GM13976 (cell line): ENCODE results near the gene EIF4G3.

Source experiments
- DNase-seq: peaks from one replicate; pipeline ENCODE4 v3.0.0; 2012; ENCODE audit warnings: low spot score
- in situ Hi-C: fragments of 300-500 bp; cut with MboI; formaldehyde crosslinking; loops from one replicate; pipeline ENCODE4 v1.12.0; 2022; ENCODE audit warnings: low sequenced_read_pairs, mixed read lengths, inconsistent platforms; ENCODE audit not compliant: unreplicated experiment
- TF ChIP-seq, protein P1 (sequence below): IDR thresholded peaks from 2 replicates; pipeline ENCODE4 v1.5.1; 2012; ENCODE audit warnings: borderline replicate concordance, mild to moderate bottlenecking; ENCODE audit not compliant: insufficient read depth; ENCODE audit errors: extremely low read depth, missing control alignments, control extremely low read depth

The EIF4G3 gene

DNA sequence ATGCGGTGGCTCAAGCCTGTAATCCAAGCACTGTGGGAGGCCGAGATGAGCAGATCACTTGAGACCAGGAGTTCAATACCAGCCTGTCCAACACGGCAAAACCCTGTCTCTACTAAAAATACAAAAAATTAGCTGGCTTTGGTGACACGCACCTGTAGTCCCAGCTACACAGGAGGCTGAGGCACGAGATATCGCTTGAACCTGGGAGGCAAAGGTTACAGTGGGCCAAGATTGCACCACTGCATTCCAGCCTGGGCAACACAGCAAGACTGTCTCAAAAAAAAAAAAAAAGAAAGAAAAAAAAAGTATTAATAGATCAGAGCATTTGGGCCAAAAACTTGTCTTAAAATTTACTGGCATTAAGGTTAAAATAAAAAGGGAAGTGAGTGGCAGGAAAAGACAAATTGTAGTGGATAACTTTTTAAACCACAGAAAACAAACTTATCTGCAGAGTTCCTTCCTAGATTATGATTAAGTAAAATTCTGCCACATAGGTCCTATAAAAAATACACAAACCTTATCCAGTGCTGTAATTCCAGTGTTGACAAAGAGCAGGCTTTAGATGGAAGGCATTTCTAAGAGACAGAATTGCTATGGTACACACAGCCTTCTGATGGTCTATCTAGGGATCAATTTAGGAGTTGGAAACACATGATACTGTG lies 53.3 kb downstream of the EIF4G3 start:
- DNase-seq, result no peak
- in situ Hi-C loops, result no loop called here

DNA sequence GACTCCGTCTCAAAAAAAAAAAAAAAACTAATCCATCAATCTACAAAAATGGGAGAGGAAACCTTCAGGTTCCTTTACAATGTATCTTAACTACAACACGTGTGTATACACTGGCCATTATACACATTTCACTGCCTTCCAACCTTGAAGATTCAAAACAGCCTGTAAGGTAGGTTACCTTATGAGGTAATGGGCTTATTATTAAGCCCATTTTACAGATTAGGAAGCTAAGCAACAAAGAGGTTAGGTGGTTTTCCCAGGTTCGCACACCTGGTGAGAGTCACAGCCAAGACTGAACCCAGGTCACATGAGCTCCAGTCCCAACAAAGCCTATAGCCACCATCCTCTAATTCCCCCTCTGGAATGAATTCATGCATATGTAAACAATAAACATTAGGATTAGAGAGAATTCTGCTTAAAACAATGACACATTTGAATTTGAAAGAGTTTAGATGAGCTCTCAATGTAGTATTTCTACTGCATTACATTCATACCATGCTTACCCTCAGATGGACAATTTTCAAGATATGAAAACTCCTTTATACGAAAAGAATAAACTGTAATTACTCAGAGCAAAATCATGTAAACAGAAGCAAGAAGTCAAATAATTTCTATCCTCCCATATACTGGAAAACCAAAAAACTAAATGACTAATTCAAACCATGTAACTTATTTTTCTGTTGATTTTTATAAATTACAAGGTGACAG lies 54.8 kb downstream of the EIF4G3 start:
- no peak for DNase-seq
- in situ Hi-C loops, result no loop called here
- TF ChIP-seq, protein P1, sequence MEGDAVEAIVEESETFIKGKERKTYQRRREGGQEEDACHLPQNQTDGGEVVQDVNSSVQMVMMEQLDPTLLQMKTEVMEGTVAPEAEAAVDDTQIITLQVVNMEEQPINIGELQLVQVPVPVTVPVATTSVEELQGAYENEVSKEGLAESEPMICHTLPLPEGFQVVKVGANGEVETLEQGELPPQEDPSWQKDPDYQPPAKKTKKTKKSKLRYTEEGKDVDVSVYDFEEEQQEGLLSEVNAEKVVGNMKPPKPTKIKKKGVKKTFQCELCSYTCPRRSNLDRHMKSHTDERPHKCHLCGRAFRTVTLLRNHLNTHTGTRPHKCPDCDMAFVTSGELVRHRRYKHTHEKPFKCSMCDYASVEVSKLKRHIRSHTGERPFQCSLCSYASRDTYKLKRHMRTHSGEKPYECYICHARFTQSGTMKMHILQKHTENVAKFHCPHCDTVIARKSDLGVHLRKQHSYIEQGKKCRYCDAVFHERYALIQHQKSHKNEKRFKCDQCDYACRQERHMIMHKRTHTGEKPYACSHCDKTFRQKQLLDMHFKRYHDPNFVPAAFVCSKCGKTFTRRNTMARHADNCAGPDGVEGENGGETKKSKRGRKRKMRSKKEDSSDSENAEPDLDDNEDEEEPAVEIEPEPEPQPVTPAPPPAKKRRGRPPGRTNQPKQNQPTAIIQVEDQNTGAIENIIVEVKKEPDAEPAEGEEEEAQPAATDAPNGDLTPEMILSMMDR, result no peak

More for the DNA sequence above, 53.3 kb downstream of the EIF4G3 start:
- TF ChIP-seq, protein P1, result no peak

DNA sequence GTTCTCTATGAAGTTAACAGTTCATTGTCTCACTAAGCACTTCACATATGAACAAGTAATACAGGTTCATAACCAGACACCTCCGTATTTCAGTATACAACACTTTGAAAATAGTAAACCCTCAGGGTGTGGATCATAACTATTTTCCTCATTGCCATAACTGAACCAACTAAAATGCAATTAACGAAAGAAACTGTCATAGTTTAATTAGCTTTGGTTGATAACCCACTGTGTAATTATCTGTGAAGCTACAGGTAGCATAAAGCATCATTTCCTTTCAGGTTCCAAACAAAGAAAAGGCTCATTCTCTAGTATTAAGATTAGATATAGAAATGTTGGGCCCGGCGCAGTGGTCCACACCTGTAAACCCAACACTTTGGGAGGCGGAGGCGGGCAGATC lies 58.5 kb downstream of the EIF4G3 start:
- TF ChIP-seq, protein P1, result no peak
- in situ Hi-C loops, result no loop called here
- DNase-seq, result no peak

DNA sequence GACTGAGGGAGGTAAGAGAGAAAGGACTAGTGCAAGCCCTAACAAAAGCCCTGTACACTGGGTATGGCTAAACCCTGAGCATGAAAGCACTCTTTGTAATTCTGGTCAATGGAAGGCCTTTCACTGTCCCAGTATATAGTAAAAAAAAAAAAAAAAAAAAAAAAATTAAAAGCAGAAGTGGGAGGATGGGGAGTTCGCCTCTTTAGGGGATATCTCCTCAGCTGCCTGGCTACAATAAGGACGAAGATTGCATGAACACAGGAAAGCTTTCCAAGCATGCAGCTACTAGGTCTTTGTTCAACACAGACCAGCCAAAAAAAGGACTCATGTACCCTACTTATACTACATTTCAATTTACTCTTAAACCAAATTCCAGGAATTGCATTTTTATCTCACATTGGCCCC lies 59.1 kb downstream of the EIF4G3 start:
- DNase-seq, result peak; percentile 19
- TF ChIP-seq, protein P1, result no peak
- in situ Hi-C loops, result no loop called here

- DNase-seq, result no peak
- in situ Hi-C loops, result no loop called here
- TF ChIP-seq, protein P1, result no peak
Observed at GRCh38 chr1:21117159-21117558, 59.5 kb downstream of the EIF4G3 start.

- TF ChIP-seq, protein P1, result no peak
- in situ Hi-C loops, result no loop called here
- no peak for DNase-seq
Observed at GRCh38 chr1:21115098-21115760, 61.5 kb downstream of the EIF4G3 start.
